GM19467 (cell line): ENCODE data around the gene CHST15.

Experiments
- ATAC-seq: cut with Tn5 transposase; IDR thresholded peaks from one replicate; pipeline ENCODE4 v1.9.1; 2021; ENCODE audit warnings: mild to moderate bottlenecking, moderate library complexity; ENCODE audit not compliant: unreplicated experiment

Gene CHST15

DNA sequence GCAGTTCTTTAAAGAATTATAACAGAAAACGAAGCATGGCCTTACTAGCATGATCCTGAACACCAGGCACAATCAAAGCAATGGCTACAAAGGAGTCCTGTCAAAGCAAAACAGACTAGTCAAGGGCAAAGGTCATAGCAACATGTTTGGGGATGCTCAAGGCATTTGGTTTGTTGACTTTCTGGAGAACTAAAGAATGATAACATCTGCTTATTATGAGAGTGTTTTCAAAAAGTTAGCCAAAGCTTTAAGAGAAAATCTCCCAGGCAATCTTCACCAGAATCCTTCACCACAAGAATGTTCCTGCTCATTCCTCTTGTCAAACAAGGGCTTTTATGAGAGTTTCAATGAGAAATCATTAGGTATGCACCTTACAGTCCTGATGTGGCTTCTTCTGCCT, 106.7 kb downstream of the CHST15 start:
- ATAC-seq: no peak

DNA sequence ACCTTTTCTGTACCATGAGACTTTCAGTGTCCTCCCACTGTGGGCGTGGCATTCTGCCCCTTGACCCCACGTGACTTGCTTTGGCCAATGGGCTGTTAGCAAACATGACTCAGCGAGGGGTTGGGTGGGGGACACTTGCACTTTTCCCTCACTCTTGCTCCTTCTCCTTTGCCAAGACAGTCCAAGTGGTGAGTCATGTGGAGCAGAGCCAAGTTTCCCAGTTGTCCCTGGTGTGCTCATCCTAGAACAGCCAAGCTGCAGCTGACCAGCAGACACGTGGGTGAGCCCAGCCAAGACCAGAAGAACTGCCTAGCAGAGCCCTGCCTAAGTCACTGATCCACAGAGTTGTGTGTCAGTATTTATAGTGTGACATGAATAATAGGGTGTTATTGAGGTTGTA, 119.0 kb downstream of the CHST15 start:
- ATAC-seq: no peak

DNA sequence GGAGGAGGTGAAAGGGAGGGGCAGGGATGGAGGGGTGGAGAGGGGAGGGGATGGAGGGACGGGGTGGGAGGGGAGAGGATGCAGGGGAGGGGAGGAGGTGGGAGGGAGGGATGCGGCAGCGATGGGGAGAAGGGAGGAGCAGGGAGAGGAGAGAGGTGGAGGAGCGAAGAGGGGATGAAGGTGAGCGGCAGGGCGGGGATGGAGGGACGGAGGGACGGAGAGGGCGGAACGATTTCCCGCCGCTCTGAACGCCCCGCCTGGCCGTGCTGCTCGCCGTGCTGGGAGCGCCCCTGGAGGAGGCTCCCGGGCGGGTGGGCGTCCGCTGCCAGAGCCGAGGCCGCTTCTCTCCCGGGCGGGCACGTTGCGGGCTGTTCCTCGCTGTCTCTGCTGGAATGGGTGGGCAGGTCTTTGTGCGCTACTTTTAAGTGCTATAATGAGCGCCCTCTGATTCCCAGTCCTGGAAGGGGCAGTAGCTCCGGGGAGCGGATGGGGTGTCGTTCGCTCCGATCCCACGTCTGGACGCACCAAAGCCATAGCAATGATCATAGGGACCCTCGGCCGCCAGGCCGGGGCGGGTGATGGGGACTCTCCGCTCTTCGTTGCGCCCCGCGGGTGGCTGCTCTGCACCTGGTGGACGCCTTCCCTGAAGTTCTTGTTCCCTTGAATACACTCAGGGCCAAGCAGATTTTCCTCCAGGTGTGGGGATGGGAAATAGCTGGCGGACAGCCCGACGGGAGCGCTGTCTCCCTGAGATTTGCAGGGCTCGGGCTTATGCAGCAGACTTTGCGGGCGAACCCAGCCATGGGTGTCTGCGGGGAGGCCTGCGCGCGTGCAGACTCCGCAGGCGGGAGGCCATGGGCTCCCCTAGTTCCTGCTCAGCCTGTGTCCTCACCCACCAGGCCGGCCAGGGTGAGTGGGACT, 120.7 kb downstream of the CHST15 start:
- ATAC-seq: no peak

DNA sequence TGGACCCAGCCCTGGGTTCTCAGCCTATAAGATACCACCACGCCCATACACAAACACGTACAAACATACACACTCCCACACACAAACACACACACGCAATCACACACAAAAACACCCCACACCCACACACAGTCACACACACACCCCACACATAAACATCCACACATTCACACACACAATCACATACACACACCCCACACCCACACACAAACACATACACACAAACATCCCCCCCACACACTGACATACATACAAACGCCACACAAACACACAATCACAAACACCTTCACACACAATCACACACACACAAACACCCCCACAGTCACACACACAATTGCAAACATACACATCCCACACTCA, 122.5 kb downstream of the CHST15 start:
- no peak for ATAC-seq

DNA sequence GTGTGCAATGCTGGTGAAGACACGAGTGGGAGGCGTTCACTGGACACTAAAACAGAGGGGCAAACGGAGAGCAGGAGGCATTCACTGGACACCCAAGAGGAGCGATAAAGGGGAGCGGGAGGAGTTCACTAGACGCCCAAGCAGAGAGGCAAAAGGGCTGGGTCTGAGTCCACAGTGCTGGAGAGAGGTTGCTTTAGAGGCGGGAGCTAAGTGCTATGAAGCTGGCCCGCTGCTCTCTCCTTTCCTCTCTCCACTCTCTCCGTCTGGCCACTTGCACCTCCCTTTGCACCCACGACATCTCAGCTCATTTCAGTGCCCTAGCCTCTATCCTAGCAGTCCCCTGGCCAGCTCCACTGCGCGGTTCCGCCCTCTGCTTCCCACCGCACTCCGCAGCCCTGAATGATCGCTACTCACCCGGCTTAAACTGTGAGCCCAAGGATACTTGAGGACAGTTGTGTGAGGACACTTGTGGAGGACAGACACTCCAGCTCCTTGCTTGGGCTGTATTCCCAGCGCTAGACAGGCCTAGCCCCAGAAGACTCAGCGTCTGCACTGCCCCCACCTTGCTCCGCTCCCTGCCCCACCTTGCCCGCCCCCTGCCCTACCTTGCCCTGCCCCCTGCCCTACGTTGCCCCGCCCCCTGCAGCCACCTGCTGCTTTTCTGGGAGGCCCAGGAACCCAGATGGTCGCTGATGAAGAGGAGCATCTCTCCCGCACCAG, 123.0 kb downstream of the CHST15 start:
- ATAC-seq: no peak

DNA sequence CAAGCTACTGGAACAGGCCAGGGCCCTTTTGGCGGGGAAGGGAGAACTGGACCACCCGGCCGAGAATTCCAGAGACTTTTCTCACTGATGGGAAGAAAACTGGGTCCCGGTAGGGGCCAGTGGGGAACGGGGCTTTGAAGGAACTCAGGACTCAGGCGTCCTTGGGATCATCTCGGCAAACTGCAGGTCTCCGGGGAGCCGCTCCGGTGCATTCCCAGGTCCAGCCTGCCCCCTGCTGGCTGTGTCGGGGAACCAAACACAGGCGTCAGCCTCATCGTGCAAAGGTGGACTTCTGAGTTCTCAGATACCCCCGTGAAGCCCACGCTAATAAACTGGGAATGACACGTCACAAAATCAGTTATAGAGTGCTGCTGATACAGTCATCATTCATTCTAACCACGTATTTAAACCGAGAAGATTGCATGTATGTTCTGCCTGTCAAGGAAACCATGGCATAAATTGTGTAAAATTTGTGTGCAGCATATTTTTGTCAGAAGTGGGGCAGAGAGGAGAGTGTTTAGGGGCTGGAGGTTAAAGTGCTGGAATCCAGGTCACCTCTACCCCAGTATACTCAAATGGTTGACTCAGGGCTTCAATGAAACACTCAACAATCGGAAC, 125.7 kb downstream of the CHST15 start:
- ATAC-seq: no peak

DNA sequence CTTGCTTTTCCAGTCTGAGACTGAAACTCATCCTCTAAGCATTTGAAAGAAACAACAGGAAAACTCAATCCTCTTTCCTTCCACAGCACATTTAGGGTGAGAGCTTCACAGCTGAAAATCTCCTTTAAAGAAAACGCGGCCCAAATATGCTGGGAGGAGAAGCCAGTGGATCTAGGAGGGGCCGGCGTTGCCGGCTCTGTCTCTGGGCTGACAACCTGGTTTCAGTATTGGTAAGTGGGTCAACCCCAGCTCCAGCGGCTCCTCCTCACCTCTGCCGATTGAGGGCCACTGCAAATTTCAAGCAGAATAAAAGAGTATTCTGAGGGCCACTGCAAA, 126.5 kb downstream of the CHST15 start:
- no peak for ATAC-seq

DNA sequence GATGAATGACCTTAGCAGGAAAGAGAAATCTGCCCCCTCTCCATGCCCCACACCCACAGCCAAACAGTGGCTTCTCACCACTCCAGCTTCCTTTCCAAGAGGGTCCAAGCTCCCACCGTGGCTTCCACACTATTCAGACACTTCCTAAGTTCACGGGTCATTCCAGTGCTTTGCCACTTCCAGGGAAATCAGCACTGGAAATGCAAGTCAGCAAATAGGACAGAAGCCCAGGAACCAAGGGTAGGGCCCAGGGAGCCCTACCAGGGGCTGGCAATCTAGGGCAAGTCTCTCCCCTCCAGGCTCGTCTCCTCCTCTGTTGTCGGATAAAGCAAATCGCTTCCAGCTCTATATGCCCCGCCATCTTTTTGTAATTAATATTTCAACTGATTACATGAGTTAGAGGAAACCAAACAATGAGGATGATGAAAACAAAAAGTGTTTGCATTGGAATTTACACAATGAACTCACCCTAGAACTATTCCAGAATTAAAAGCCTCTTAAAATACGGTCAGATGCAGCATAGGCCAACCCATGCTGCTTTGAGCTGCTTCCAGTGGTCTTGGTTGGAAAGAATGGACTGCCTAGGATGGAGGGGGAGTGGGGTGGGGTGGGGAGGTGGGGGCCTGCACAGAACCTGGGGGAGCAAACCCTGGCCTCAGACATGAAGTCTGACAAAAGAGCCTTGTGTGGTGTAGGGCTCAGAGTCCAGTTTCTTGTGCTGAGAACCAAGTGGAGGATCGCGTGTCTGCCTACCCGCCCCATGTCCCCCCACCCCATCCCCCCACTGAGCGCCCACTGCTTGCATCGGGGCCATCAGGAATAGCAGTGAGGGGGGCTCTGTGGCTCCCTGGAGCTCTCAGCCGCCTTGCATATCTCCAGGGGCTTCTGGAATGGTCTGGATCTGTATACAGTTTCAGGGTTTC, 127.2 kb downstream of the CHST15 start:
- no peak for ATAC-seq

DNA sequence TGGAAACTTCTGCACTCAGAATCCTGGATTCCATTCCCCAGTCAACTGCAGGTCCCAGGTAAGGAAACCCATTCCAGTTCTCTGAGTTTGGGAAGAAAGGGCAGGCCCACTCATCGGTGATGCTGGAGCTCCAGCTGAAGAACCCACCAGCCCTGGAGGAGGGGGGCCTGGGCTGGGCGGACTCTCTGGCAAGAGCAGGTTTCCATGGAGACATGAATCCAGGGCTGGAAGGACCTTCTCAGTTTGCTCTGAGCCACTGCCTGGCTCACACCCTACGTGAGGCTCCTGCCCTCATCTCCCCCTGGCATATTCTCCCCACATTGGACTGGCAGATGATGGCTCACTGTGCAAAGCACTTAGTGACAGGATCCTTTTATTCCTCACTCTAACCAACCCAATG, 128.4 kb downstream of the CHST15 start:
- no peak for ATAC-seq

DNA sequence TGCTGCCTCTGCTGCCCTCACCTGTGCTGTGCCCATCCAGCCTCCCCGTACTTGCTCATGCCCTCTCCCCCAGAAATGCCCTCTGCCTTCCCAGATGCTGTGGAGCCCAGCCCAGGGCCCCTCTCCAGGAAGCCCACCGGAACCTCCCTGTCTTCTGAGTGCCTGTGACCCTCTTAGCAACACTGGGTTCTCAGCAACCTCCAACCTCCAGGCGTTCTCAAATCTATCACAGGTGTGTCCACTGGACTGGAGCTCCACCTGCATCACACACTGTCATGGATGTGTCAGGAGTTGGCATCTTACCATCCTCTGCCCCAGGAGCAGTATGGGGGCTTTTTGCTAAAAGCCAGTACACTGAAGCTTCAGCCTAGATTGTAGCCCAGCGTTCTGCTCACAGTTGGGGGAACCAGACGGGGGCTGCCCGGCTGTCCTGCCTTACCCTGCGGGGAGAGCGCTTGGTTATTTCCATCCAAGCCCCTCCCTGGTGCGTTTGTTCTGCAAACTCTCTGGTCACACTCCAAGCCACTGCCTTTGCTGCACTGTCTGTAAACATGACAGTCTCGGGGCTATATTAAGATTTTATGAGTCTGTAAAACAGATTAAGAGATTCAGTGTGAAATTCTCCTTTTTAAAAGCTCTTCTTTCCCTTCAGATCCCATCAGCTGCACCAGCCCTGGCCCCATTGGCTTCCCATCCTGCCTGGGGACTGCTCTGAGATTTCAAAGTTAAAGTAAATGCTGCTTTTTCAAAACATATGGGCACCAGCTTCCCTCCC, 130.5 kb downstream of the CHST15 start:
- no peak for ATAC-seq

DNA sequence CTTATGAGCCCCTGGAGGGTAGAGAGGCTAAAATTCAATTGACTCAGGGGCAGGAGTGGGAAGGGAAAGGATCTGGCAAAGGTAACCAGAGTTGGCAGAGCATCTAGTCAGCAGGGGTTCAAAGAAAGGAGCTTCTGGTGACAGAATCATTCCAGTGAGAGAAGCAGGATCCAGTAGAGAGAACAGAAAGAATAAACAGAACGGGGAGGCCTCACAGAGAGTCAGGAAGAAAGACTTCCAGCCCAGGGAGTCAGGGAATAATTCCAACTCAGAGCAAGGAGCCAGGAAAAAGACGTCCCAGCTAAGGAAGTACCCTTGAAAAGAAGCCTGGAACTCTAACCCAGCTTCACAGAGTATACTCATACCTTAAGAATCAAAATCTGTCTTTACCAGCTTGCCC, 135.2 kb downstream of the CHST15 start:
- no peak for ATAC-seq
